Choroid plexus epithelial cell (primary cell): ENCODE data around the gene KNG1.
"Not testable (repeated sequence)": the region's sequence is repeated elsewhere in the genome, so short reads cannot be mapped to it uniquely, and the experiment has no call there.

Source experiments
- DNase-seq: peaks from one replicate; pipeline ENCODE4 v3.0.0-alpha.2; 2010; ENCODE audit warnings: low read depth
- H3K4me3 ChIP-seq: 2 replicates; pipeline ENCODE4 v1.5.1; 2011; ENCODE audit warnings: low read depth, mild to moderate bottlenecking, control low read depth, low read length, moderate library complexity
- TF ChIP-seq, protein P1 (sequence below): conservative IDR thresholded peaks from 2 replicates; pipeline ENCODE4 v1.5.1; 2011; ENCODE audit warnings: low read depth, mild to moderate bottlenecking, control low read depth, inconsistent platforms, low read length, moderate library complexity

KNG1 gene

DNA sequence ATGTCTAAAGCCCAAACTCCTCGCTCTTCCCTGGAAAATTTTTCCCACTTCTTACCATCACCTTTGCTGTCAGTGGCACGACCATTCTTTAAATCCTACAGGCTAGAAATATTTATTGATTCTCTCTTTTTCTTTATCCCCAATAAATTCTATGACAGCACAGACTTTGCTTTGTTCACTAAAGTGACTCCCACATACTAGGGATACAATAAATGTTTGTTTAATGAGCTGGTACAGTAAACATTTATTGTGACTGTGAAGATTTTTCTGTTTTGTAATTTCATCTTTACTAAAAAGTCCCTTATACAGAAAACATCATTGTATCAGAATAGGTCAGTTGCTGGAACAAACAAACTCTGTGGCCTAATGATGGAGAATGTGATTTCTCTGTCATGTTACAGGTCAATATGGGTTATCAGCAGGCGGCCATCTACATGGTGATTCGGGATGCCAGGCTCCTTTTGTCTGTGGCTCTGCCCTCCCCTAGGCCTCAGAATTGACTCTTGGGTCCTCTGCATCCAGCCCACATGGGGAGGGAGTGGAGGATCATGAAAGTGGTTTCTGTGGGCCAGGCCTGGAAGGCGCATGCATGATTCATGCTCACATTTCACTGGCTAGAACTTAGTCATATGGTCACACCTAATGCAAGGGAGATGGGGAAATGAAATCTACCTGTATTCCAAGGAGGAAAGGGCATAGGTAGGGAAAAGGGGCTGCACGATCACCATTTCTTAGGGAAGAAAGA, 22.7 kb upstream of the KNG1 start:
- TF ChIP-seq, protein P1, sequence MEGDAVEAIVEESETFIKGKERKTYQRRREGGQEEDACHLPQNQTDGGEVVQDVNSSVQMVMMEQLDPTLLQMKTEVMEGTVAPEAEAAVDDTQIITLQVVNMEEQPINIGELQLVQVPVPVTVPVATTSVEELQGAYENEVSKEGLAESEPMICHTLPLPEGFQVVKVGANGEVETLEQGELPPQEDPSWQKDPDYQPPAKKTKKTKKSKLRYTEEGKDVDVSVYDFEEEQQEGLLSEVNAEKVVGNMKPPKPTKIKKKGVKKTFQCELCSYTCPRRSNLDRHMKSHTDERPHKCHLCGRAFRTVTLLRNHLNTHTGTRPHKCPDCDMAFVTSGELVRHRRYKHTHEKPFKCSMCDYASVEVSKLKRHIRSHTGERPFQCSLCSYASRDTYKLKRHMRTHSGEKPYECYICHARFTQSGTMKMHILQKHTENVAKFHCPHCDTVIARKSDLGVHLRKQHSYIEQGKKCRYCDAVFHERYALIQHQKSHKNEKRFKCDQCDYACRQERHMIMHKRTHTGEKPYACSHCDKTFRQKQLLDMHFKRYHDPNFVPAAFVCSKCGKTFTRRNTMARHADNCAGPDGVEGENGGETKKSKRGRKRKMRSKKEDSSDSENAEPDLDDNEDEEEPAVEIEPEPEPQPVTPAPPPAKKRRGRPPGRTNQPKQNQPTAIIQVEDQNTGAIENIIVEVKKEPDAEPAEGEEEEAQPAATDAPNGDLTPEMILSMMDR, result no peak
- DNase-seq, result no peak
- H3K4me3 ChIP-seq, result no peak overlapping the region

DNA sequence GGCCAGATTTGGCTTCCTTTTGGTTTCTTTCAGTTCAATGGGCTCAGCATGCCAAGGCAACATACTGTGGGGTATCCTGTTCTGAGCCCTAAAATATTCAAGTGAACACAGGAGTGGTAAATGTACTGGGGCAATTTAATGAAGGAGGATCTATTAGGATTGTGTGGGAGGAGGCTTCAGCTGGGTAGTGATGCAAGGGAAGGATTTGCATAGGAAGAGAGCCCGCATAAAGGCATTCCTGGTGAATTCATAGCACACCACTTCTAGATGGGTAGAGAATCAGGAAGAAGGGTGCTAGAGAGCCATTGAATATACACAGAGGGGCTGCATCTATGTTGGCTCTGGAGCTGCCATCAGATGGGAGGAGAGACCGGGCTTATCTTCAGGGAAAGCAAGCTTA, 20.6 kb upstream of the KNG1 start:
- TF ChIP-seq, protein P1, result no peak
- no peak for DNase-seq
- H3K4me3 ChIP-seq, result no peak overlapping the region

DNA sequence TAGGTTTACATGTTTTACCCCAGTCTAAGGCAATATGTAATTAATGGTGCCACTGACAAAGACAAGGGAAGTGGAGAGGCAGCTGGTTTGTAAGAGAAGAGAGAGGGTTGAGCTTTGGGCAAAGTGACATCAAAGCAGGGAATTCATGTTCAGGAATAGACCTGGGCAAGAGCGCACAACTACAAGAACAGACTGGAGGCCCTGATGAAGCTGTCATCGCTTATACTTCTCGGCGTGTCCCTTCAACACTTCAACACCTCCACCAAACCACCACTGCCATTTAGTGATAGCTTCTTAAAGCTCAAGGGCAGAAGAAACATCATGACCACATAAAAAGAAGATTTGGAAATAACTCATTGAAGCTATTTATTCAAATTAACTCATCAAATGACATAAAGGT, 19.6 kb upstream of the KNG1 start:
- TF ChIP-seq, protein P1, result no peak
- no peak for DNase-seq
- H3K4me3 ChIP-seq, result no peak overlapping the region

DNA sequence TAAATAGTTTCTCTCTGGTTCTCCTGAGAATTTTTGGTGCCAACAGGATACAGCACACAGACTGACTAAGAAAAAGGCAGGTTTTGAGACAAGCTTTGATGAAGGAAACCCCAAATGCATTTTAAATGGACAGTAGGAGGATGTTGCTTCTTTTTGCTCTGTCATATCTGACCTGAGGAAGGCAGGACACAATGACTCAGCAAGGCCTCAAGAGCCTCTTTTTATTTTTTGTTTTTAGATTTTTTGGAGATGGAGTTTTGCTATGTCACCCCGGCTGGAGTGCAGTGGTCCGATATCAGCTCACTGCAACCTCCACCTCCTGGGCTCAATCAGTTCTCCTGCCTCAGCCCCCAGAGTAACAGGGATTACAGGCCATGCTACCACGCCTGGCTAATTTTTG, 16.9 kb upstream of the KNG1 start:
- DNase-seq, result no peak
- H3K4me3 ChIP-seq, result no peak overlapping the region
- TF ChIP-seq, protein P1, result no peak

DNA sequence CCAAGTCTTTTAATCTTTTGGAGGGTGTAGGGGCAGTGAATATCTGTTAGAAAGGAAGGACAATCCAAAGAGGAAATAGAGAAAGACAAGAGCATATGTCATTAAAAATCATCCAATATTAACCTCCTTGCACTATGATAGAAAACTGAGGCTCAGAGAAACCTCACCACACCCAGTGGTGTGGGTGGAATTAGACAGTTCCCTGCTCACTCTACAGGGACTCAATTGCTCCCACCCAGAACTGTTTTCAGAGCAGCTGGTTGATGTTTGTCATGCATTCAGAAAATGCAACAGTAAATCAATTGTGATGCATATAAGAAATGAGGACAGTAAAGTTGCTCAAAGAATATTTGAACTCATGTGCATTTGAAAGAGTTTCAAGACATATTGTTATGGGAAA, 14.7 kb upstream of the KNG1 start:
- not testable (repeated sequence) for DNase-seq, H3K4me3 ChIP-seq

DNA sequence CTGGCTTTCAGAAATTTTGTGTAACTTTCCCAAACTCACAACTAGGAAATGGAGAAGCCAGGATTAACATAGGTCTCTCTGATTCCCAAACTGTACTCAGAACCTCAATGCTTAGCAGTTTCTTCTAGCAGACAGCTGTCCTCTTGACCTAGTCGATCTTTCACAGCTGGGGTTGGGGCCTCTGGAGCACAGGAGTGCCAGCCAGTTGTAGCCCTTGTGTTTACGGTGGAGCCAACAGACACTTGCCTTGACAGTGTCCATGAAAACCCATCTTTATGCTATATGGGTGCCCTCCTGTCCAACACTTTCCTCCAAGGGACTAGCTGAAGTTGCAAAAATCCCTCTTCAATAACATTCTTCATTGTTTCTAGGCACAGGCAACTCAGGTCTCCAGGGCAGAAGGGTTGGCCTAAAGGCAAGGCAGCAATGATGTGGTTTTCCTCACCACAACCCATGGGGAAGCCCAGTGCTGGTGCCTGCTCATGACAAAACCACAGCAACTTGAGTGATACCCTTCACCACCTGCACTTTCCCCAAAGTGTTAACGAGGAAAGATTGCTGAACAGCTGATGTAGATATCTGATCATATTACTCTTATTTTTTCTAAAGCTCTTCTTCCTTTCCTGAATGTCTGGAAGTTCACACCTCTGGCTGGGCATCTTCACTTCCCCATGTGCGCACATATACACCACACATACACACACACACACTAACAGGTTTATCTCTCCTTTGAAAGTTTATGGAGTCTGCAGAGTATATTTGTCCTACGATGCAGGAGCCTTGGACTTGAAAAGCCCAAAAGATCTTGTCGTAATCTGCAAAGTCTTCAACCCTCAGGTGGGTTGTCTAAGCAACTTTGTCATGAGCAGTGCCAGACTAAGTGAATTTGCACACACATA, 11.0 kb upstream of the KNG1 start:
- TF ChIP-seq, protein P1, result no peak
- no peak overlapping the region for H3K4me3 ChIP-seq
- no peak for DNase-seq

DNA sequence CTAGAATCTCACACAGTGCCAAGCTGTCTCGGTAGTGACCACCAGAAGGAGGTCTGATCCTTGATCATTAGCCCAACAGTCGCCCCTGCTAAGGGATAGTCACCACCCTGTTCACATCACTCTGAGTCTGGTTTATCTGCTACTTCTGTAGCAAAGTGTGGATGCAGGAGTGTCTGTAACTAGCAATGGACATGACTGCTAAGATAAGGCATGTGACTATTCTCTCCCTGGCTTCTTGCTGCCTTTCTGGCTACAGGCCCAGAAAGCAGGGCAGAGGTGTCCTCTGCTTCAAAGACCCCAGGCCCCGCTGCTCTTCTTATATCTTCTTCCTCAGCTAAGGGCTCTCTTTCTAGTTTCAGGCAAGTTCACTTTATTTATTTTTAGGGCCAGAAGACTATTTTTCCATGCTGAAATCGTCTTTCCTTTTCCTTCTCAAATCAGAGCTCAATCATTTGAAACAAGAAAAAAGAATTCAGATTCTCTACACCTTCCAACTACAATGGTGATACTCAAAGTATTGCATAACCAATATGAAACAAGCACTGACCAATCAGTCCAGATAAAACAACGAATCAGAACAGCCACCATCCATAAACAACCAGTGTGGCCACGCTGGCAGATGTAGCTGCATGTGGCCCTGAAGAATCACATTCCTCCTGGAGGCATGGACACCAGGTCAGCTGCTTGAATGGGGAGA, 8.0 kb upstream of the KNG1 start:
- DNase-seq, result peak; percentile 22
- TF ChIP-seq, protein P1, result no peak
- no peak overlapping the region for H3K4me3 ChIP-seq

DNA sequence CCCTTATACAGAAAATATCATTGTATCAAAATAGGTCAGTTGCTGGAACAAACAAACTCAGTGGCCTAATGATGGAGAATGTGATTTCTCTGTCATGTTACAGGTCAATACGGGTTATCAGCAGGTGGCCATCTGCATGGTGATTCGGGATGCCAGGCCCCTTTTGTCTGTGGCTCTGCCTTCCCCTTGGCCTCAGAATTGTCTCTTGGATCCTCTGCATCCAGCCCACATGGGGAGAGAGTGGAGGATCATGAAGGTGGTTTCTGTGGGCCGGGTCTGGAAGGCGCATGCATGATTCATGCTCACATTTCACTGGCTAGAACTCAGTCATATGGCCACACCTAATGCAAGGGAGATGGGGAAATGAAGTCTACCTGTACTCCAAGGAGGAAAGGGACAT, 6.5 kb upstream of the KNG1 start:
- DNase-seq, H3K4me3 ChIP-seq: not testable (repeated sequence)
